IMR-90 (cell line): Measurements from ENCODE around the gene MEGF9. TPM values are rescaled to one million over a fixed set of nuclear protein-coding genes. Genes with fewer than 3 reads are reported as not detected.

ENCODE experiments used
- ATAC-seq: fragments of 200-7000 bp; cut with Tn5 transposase; 2 replicates; pipeline ENCODE4 v1.9.1; 2020; ENCODE audit warnings: low read depth, mild to moderate bottlenecking, moderate library complexity
- BruUV-seq: library from RNA; stranded (reverse); fragments of 400-500 nt; replicated peaks from 2 replicates; lab custom pipeline; 2021; lab: Mats Ljungman, UMichigan
- CTCF ChIA-PET: fragments of 300-600 bp; formaldehyde crosslinking; extraction: SDS; loops from one replicate; lab custom pipeline; 2021; ENCODE audit warnings: antibody characterized with exemption; lab: Yijun Ruan, JAX
- POLR2A ChIA-PET: fragments of 300-600 bp; sonication (Branson Sonifier 250); formaldehyde crosslinking; loops from one replicate; lab custom pipeline; 2022; ENCODE audit warnings: antibody characterized with exemption; ENCODE audit not compliant: unreplicated experiment; lab: Charles Lee
- DNase-seq: peaks from one replicate; pipeline ENCODE4 v3.0.0; 2013
- H2AFZ ChIP-seq: replicated peaks from 2 replicates; pipeline ENCODE3; 2013; ENCODE audit warnings: low read length, mild to moderate bottlenecking; ENCODE audit not compliant: poor library complexity
- H2AK5ac ChIP-seq: 2 replicates; pipeline ENCODE4 v1.6.1; 2013; ENCODE audit warnings: low read depth, low read length, inconsistent platforms
- H2AK9ac ChIP-seq: replicated peaks from 2 replicates; pipeline ENCODE3; 2013; ENCODE audit warnings: mild to moderate bottlenecking, low read depth, low read length, moderate library complexity; ENCODE audit not compliant: poor library complexity
- H2BK120ac ChIP-seq: 2 replicates; pipeline ENCODE4 v1.6.1; 2013; ENCODE audit warnings: low read depth, low read length, inconsistent platforms
- H2BK15ac ChIP-seq: 3 replicates; pipeline ENCODE4 v1.6.1; 2013; ENCODE audit warnings: low read depth, low read length, inconsistent platforms
- H2BK20ac ChIP-seq: 2 replicates; pipeline ENCODE4 v1.6.1; 2013; ENCODE audit warnings: low read depth, mild to moderate bottlenecking, inconsistent platforms, low read length, moderate library complexity
- H2BK5ac ChIP-seq: 2 replicates; pipeline ENCODE4 v1.6.1; 2013; ENCODE audit warnings: mild to moderate bottlenecking, low read depth, low read length, inconsistent platforms; ENCODE audit not compliant: poor library complexity, severe bottlenecking
- H3K14ac ChIP-seq: replicated peaks from 2 replicates; pipeline ENCODE4 v1.6.1; 2013; ENCODE audit warnings: low read depth, low read length, inconsistent platforms
- H3K18ac ChIP-seq: 2 replicates; pipeline ENCODE4 v1.6.1; 2013; ENCODE audit warnings: low read depth, low read length, control low read depth
- H3K23ac ChIP-seq: 2 replicates; pipeline ENCODE4 v1.6.1; 2013; ENCODE audit warnings: low read depth, low read length, inconsistent platforms
- H3K27ac ChIP-seq: 2 replicates; pipeline ENCODE4 v1.5.1; 2013; ENCODE audit warnings: mild to moderate bottlenecking, control low read depth, low read length; ENCODE audit not compliant: insufficient read depth
- H3K27me3 ChIP-seq: 2 replicates; pipeline ENCODE4 v1.6.1; 2013; ENCODE audit warnings: low read length; ENCODE audit not compliant: control insufficient read depth, insufficient read depth
- H3K36me3 ChIP-seq: 2 replicates; pipeline ENCODE4 v1.6.1; 2013; ENCODE audit warnings: low read length, mixed read lengths; ENCODE audit not compliant: control insufficient read depth, insufficient read depth
- H3K4ac ChIP-seq: 2 replicates; pipeline ENCODE4 v1.6.1; 2013; ENCODE audit warnings: low read depth, low read length, inconsistent platforms
- H3K4me1 ChIP-seq: 2 replicates; pipeline ENCODE4 v1.6.1; 2013; ENCODE audit warnings: low read length, mixed read lengths; ENCODE audit not compliant: control insufficient read depth, insufficient read depth
- H3K4me2 ChIP-seq: 2 replicates; pipeline ENCODE4 v1.6.1; 2013; ENCODE audit warnings: low read depth, mild to moderate bottlenecking, control low read depth, low read length, moderate library complexity
- H3K4me3 ChIP-seq: 2 replicates; pipeline ENCODE4 v1.5.1; 2013; ENCODE audit warnings: low read depth, mild to moderate bottlenecking, control low read depth, low read length, moderate library complexity; ENCODE audit not compliant: insufficient read depth
- H3K56ac ChIP-seq: 2 replicates; pipeline ENCODE4 v1.6.1; 2013; ENCODE audit warnings: low read length, inconsistent platforms; ENCODE audit not compliant: insufficient read depth; ENCODE audit errors: extremely low read depth
- H3K79me1 ChIP-seq, 2 experiments: 2 replicates each; pipeline ENCODE4 v1.6.1; 2013; ENCODE audit warnings: low read length in 2 of 2, inconsistent platforms in 1 of 2, low read depth in 1 of 2
- H3K9ac ChIP-seq: 2 replicates; pipeline ENCODE4 v1.6.1; 2013; ENCODE audit warnings: low read depth, low read length, control low read depth
- H3K9me1 ChIP-seq: 2 replicates; pipeline ENCODE4 v1.6.1; 2013; ENCODE audit warnings: low read length, inconsistent platforms; ENCODE audit not compliant: insufficient read depth
- H3K9me3 ChIP-seq: 2 replicates; pipeline ENCODE4 v1.6.1; 2013; ENCODE audit warnings: low read length; ENCODE audit not compliant: control insufficient read depth, insufficient read depth
- H4K20me1 ChIP-seq: 2 replicates; pipeline ENCODE4 v1.6.1; 2013; ENCODE audit warnings: low read length, inconsistent platforms; ENCODE audit not compliant: insufficient read depth
- H4K5ac ChIP-seq: 2 replicates; pipeline ENCODE4 v1.6.1; 2013; ENCODE audit warnings: mild to moderate bottlenecking, low read depth, low read length, control low read depth
- H4K8ac ChIP-seq, 2 experiments: 2 replicates each; pipeline ENCODE4 v1.6.1; 2013; ENCODE audit warnings: low read depth in 2 of 2, low read length in 2 of 2, control low read depth in 1 of 2, inconsistent platforms in 1 of 2
- H4K91ac ChIP-seq: 2 replicates; pipeline ENCODE4 v1.6.1; 2013; ENCODE audit warnings: low read depth, low read length, inconsistent platforms; ENCODE audit not compliant: insufficient read depth
- RCOR1 ChIP-seq: IDR thresholded peaks from 2 replicates; pipeline ENCODE4 v1.6.1; 2012; ENCODE audit warnings: mild to moderate bottlenecking, low read length, improper control_type of control experiment; ENCODE audit not compliant: insufficient replicate concordance
- RFX5 ChIP-seq: IDR thresholded peaks from 2 replicates; pipeline ENCODE4 v1.8.0; 2012; ENCODE audit warnings: low read depth, mild to moderate bottlenecking, low read length, moderate library complexity
- SMC3 ChIP-seq: fragments of 150-350 bp; IDR thresholded peaks from 2 replicates; pipeline ENCODE4 v1.6.1; 2016; ENCODE audit warnings: low read depth, mild to moderate bottlenecking, antibody characterized with exemption, low read length, moderate library complexity
- WGBS, 2 experiments: methylation state at CpG; one replicate each; pipeline versions ENCODE4 v1.1.5 to v1.1.7; 2013; ENCODE audit warnings: missing lambda C conversion rate in 2 of 2; ENCODE audit not compliant: insufficient read length in 1 of 2; ENCODE audit errors: extremely low coverage in 2 of 2; 5-methylcytosine and 5-hydroxymethylcytosine counted together
- dilution Hi-C: fragments of 300-500 bp; cut with HindIII; formaldehyde crosslinking; loops from one replicate; pipeline ENCODE4 v1.14.3; 2018; ENCODE audit warnings: low sequenced_read_pairs; ENCODE audit not compliant: unreplicated experiment
- in situ Hi-C: fragments of 300-500 bp; cut with MboI; formaldehyde crosslinking; loops from 3 replicates; pipeline ENCODE4 v1.14.3; 2019; ENCODE audit warnings: low sequenced_read_pairs, inconsistent platforms, mixed read lengths
- intact Hi-C: fragments of 100-400 bp; cut with micrococcal nuclease; formaldehyde crosslinking; loops from 2 replicates; pipeline ENCODE4 v1.10.0; 2022
- polyA plus RNA-seq, 3 experiments: library from polyadenylated mRNA; depleted of rRNA; stranded (reverse); fragments of >200 nt; gene quantifications; 2 replicates each; pipeline ENCODE4 v1.2.3, GENCODE V29; 2012; ENCODE audit warnings: low replicate concordance in 1 of 3
- total RNA-seq: library from RNA; depleted of rRNA; stranded (reverse); fragments of >200 nt; gene quantifications from 2 replicates; pipeline ENCODE4 v1.2.3, GENCODE V29; 2012

The MEGF9 gene
- total and polyA plus RNA-seq, 2 of the 4 experiments (the other 2 are of a cell fraction), result 3.4 TPM

DNA sequence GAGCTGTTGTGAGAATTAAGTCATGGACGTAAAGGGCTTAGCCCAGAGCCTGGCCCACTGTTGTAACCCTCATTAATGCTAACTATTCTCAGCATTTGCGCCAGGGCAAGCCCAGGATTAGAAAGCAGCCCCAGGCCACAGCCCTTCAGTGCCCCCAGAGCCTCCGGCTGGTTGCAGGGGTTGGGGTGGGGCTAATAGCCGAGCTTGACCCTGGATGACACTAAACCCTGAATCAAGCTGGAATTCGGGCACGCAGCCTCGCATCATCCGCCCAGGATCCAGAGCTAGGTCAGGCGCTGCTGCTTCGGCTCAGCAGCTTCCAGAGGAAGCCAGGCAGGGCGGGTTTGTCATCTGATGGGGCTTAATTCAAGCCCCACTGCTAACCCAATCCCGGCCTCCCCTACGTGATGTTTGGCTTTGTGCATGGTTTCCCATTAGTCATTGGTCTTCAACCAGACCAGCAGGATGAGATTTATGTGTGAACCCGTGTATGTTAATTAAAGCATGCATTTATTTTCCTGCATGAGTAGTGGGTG lies 1.2 kb upstream of the MEGF9 start (continued):
- TF ChIP-seq RFX5, result no peak

DNA sequence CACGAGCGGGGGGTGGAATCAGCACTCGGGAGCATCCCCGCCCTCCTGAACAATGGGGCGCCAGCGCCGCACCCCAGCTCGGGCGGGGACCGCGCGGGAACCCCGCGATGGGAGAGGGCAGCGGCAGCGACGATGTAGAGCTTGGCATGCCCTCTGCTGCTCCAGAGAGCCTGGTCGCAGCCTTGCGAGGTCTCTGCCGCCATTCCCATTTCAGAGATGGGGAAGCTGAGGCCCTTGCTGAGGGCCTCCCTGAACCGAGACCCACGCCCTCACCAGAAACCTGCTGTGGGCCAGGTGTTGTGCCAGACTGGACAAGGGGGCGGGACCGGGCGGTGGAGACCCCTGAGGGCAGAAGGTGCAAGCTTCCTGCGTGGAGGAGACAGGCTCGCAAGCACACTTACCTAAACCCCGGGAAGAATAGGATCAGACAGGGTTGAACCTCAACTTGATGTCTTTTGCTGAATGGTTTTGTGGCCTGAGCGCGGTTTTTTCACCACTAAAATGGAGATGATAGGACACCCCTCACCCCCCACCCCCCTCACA lies 647 bp upstream of the MEGF9 start:
- H3K56ac ChIP-seq, result peak overlapping the region; percentile 35; the same call in 1 of the 2 replicates
- H3K9me1 ChIP-seq, result no peaks in the 10 kb centered on the region
- BruUV-seq, result no TSS peak
- dilution Hi-C loops, result no loop called here
- peaks cover 9% of the 10 kb centered on the region for H3K4me1 ChIP-seq
- H2AK9ac ChIP-seq, result peak overlapping the region; percentile 96
- peak overlapping the region; percentile 61 for H3K4me3 ChIP-seq
- H3K36me3 ChIP-seq, result no peaks in the 10 kb centered on the region
- H2AK5ac ChIP-seq, result peak overlapping the region; percentile 77
- no peaks in the 10 kb centered on the region for H3K27me3 ChIP-seq
- in situ Hi-C loops, result no loop called here
- H3K23ac ChIP-seq, result peak overlapping the region; percentile 73
- H2BK15ac ChIP-seq, result no peak overlapping the region
- DNase-seq (no peak), ATAC-seq (no peak)
- H4K5ac ChIP-seq, result peak overlapping the region; percentile 89
- peak overlapping the region; percentile 59; the same call in 1 of the 2 replicates for H3K18ac ChIP-seq
- CTCF ChIA-PET, result interaction anchor here (0.8 to 1.0 kb wide), 2 partner anchors 16 to 95 kb away, joined by 3 to 6 read pairs; no protein-coding TSS in a partner anchor
- peaks cover 5 to 40% of the 10 kb centered on the region in 2 experiments; a peak in 3 of 4 replicates for H3K79me1 ChIP-seq
- H4K8ac ChIP-seq, result peak overlapping the region; percentile 88 to 89
- TF ChIP-seq RCOR1 (peak; percentile 39), SMC3 (no peak)
- H3K27ac ChIP-seq, result peak overlapping the region; percentile 84
- peak overlapping the region; percentile 6 for H2BK120ac ChIP-seq
- H3K9ac ChIP-seq, result peak overlapping the region; percentile 85
- H4K20me1 ChIP-seq, result no peaks in the 10 kb centered on the region
- 2% methylated on average over 17 of the region's 30 CpGs; no CpG with 5 or more reads in 1 of the 2 experiments for WGBS, 2 experiments
- peak overlapping the region; percentile 72 for H3K14ac ChIP-seq
- POLR2A ChIA-PET, result interaction anchor here (0.6 kb wide), 2 partner anchors 86 to 131 kb away, joined by 3 to 5 read pairs; no protein-coding TSS in a partner anchor
- no peak overlapping the region for H2BK20ac ChIP-seq
- intact Hi-C loops, result no loop called here
- H2AFZ ChIP-seq, result peak overlapping the region; percentile 94
- H3K4ac ChIP-seq, result peak overlapping the region; percentile 76
- H2BK5ac ChIP-seq, result peak overlapping the region; percentile 77
- H3K9me3 ChIP-seq, result no peaks in the 10 kb centered on the region
- peak overlapping the region; percentile 80 for H4K91ac ChIP-seq
- peak overlapping the region; percentile 80 for H3K4me2 ChIP-seq
